ENCODE measurements around the gene IMP3. TPM values are rescaled to one million over a fixed set of nuclear protein-coding genes. Genes with fewer than 3 reads are reported as not detected.

IMP3 gene
- total and polyA plus RNA-seq, 10 donors: 51.3 to 177 (median 103) TPM

DNA sequence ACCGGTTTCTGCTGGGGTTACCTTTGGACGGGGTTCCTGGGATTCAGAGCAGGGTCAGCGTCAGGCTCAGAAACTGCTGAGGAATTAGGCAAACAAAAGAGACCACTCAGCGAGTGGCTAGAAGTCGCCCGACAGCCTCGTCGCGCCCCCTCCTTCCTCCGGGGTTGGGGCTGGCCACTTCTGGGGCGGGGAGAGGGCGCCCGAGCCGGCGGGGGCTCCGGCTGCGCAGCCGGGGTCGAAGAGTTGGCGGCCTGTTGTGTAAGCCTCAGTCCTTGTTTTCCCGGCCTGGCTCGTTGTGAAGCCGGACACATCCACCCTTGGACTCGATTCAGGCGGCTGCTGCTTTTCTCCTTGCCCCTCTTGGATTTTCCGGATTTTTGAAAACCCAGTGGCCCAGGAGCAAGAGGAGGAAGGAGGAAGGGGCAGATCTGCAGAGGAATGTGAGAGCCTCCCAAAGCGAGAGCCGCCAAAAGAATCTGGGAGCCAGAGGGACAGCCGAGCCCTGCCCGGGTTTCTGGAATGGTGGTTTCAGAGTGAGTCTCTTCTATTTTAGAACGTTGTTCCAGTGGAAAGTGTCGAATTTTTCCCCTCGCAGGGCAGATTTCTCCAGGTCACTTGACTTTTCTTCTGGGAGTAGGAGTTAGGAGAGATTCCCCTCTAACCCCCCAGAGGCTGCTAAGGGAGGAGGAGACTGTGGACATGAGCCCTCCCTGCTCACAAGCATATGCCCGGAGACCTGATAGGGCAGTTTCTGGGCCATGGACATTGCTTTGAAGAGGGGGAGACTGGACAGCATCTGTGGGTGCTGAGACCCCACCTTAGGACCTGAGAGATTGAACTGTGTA lies 8.4 kb upstream of the IMP3 start:
- Histone ChIP-seq H3K27me3 (replicated peaks in 1 of 7) (peaks cover 0 to 28% (median 5%) of the 10 kb centered on the region in 7 donors), H3K27ac (peak overlapping the region; percentile 79 to 93 (median 88)), H3K36me3 (peaks cover 0 to 9% (median 0%) of the 10 kb centered on the region in 6 donors), H3K4me3 (peak overlapping the region; percentile 70 to 95 (median 74)), H3K9me3 (no peaks in the 10 kb centered on the region), H3K4me1 (peaks cover 38 to 77% (median 62%) of the 10 kb centered on the region in 6 donors)
- no peak for DNase-seq
- intact Hi-C loops (cut with DNase I; ENCODE audit: low total_unique reads): no loop called here
- TF ChIP-seq CTCF (IDR thresholded peaks at IDR 0.05 in 8 of 11, conservative IDR thresholded peaks at IDR 0.05 in 3 of 11): peak in 1 of 11 experiments; percentile 3
- TF ChIP-seq POLR2AphosphoS5 (IDR thresholded peaks at IDR 0.05): peak in 1 of 3 donors; percentile 1
- TF ChIP-seq POLR2A (IDR thresholded peaks at IDR 0.05): no peak
- WGBS, 5 donors: 15 to 38% (median 18%) methylated on average over 19 to 34 of the region's 34 CpGs

DNA sequence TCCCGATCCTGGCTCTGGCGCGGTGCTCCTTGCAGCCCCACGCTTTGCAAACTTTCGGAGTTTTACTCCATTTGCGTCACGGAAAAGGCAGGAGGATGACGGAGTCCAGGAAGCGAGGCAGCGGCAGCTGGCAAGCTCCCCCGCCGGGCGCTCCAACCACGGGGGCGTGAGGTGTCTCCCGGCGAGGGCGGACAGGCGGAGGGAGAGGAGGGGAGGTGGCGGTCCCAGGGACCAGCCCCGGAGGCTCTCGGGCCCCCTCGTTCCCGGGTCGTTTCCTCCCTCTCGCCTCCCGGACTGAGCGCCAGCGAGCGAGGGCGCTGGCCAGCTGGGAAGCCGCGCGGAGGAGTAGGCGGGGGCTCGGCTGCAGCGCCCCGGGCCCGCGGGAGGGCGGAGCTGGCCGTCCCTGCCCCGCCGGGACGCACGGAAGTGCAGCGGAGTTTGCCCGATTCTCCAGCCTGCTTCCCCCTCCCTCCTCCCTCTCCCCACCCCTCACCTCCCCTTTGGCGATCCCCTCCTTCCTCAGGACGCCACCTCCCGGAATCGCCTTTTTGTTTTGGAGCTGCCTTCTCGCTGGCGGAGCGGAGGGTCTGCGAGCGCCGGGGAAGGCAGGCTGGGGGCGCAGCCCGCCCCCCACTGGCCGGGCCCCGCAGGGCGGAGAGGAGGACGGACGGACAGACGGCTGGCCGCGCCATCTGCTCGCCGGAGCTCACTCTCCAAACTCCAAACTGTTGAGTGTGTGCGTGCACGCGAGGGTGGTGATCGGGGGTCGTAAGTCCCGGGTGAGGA lies 7.5 kb upstream of the IMP3 start, which contains the start of gene SNX33:
TSS of gene SNX33 (plus strand) at position 543 of the 786 bp plus-strand sequence. CDS start 1,191 bp downstream, outside the sequence.
- peak; percentile 89 for DNase-seq
- intact Hi-C loops (cut with DNase I; ENCODE audit: low total_unique reads): no loop called here
- 0 to 1% (median 1%) methylated on average over 14 to 76 of the region's 76 CpGs for WGBS, 5 donors

GRCh38 chr15:75646944-75647364 lies 6.9 kb upstream of the IMP3 start:
- peak overlapping the region; percentile 70 to 95 (median 74) for H3K4me3 ChIP-seq
- peaks cover 32 to 63% (median 50%) of the 10 kb centered on the region in 6 donors for H3K4me1 ChIP-seq
- DNase-seq: no peak
- no peak for TF ChIP-seq POLR2AphosphoS5 (IDR thresholded peaks at IDR 0.05)
- no peak for TF ChIP-seq CTCF (IDR thresholded peaks at IDR 0.05 in 8 of 11, conservative IDR thresholded peaks at IDR 0.05 in 3 of 11)
- no peak for TF ChIP-seq POLR2A (IDR thresholded peaks at IDR 0.05)
- no peaks in the 10 kb centered on the region for H3K9me3 ChIP-seq
- intact Hi-C loops (cut with DNase I; ENCODE audit: low total_unique reads): no loop called here
- WGBS, 5 donors: 2 to 21% (median 4%) methylated on average over 2 to 26 of the region's 26 CpGs
- H3K27ac ChIP-seq: peak overlapping the region; percentile 79 to 93 (median 88)
- H3K36me3 ChIP-seq: peaks cover 0 to 9% (median 0%) of the 10 kb centered on the region in 6 donors
- H3K27me3 ChIP-seq (replicated peaks in 1 of 7): peaks cover 0 to 28% (median 5%) of the 10 kb centered on the region in 7 donors

More for the DNA sequence above, 7.5 kb upstream of the IMP3 start, which contains the start of gene SNX33:
- H3K27me3 ChIP-seq (replicated peaks in 1 of 7): peaks cover 0 to 28% (median 5%) of the 10 kb centered on the region in 7 donors
- TF ChIP-seq POLR2AphosphoS5 (IDR thresholded peaks at IDR 0.05) (peak; percentile 70 to 87 (median 81)), POLR2A (IDR thresholded peaks at IDR 0.05) (peak in 1 of 3 donors; percentile 36), CTCF (IDR thresholded peaks at IDR 0.05 in 8 of 11, conservative IDR thresholded peaks at IDR 0.05 in 3 of 11) (peak in 8 of 11 experiments; percentile 26 to 63 (median 55))
- peaks cover 0 to 9% (median 0%) of the 10 kb centered on the region in 6 donors for H3K36me3 ChIP-seq
- peak within 1 kb of the TSS; percentile 79 to 93 (median 88) for H3K27ac ChIP-seq
- peak within 1 kb of the TSS; percentile 70 to 95 (median 74) for H3K4me3 ChIP-seq
- peaks cover 38 to 69% (median 56%) of the 10 kb centered on the region in 6 donors for H3K4me1 ChIP-seq
- no peaks in the 10 kb centered on the region for H3K9me3 ChIP-seq
